K562 (cell line): ENCODE measurements around the gene AFAP1. TPM values are rescaled to one million over a fixed set of nuclear protein-coding genes. Genes with fewer than 3 reads are reported as not detected.

Experiments
- ATAC-seq: fragments of 200-7000 bp; cut with Tn5 transposase; 3 replicates; pipeline ENCODE4 v1.9.1; 2020; ENCODE audit warnings: moderate library complexity
- BruUV-seq: library from RNA; stranded (reverse); fragments of 400-500 nt; replicated peaks from 2 replicates; lab custom pipeline; 2021; lab: Mats Ljungman, UMichigan
- CTCF ChIA-PET: fragments of 300-600 bp; formaldehyde crosslinking; extraction: SDS; loops from one replicate; lab custom pipeline; 2021; ENCODE audit warnings: low intra/inter-chr PET ratio; lab: Yijun Ruan, JAX
- POLR2A ChIA-PET: fragments of 300-600, 350-650 bp; sonication (Branson Sonifier 250); formaldehyde crosslinking; extraction: SDS; loops from one replicate; lab custom pipeline; 2021; ENCODE audit warnings: antibody characterized with exemption, inconsistent platforms; lab: Yijun Ruan, JAX
- DNase-seq, 4 experiments: peaks; one replicate each; pipeline versions ENCODE4 v3.0.0 to v3.0.0-alpha.2; 2011 to 2018; ENCODE audit warnings: low spot score in 3 of 4, mixed read lengths in 3 of 4; ENCODE audit errors: extremely low read depth in 1 of 4
- FAIRE-seq: peaks from 2 replicates; lab custom pipeline; 2011; peaks lifted over from hg19 to GRCh38; lab: Jason Lieb, UNC
- H2AFZ ChIP-seq: 2 replicates; pipeline ENCODE4 v1.6.0; 2011; ENCODE audit warnings: low read depth, low read length, control low read depth, inconsistent platforms
- H3K27ac ChIP-seq: fragments of 200-600 bp; 3 replicates; pipeline ENCODE4 v1.8.0; 2011; ENCODE audit warnings: low read depth, mild to moderate bottlenecking, control low read depth, inconsistent platforms, low read length, moderate library complexity, mixed read lengths; ENCODE audit errors: extremely low read depth
- H3K27me3 ChIP-seq, 2 experiments: fragments of 300-600 bp in 1 of 2; 2 replicates in 1 of 2; 3 replicates in 1 of 2; pipeline versions ENCODE4 v1.6.0 to v1.8.0; 2011; ENCODE audit warnings: inconsistent platforms in 2 of 2, low read length in 2 of 2, mild to moderate bottlenecking in 1 of 2, mixed read lengths in 1 of 2, moderate library complexity in 1 of 2; ENCODE audit not compliant: control insufficient read depth in 2 of 2, insufficient read depth in 2 of 2
- H3K36me3 ChIP-seq: fragments of 300-600 bp; 3 replicates; pipeline ENCODE4 v1.8.0; 2011; ENCODE audit warnings: mild to moderate bottlenecking, low read length, inconsistent platforms; ENCODE audit not compliant: control insufficient read depth, insufficient read depth
- H3K4me1 ChIP-seq, 2 experiments: fragments of 200-600 bp in 1 of 2; replicated peaks in 1 of 2; 2 replicates in 1 of 2; 3 replicates in 1 of 2; pipeline versions ENCODE4 v1.5.1 to v1.8.0; 2011; ENCODE audit warnings: inconsistent platforms in 2 of 2, low read length in 2 of 2, mild to moderate bottlenecking in 1 of 2, mixed read lengths in 1 of 2, moderate library complexity in 1 of 2; ENCODE audit not compliant: control insufficient read depth in 2 of 2, insufficient read depth in 2 of 2
- H3K4me2 ChIP-seq: 2 replicates; pipeline ENCODE4 v1.6.1; 2011; ENCODE audit warnings: low read length, control low read depth, inconsistent platforms, mixed read lengths; ENCODE audit not compliant: insufficient read depth
- H3K4me3 ChIP-seq: fragments of 200-600 bp; sonication (generic), shearing (Covaris generic); 2 replicates; pipeline ENCODE4 v1.5.1; 2016; ENCODE audit warnings: control low read depth, inconsistent platforms
- H3K79me2 ChIP-seq: fragments of 200-600 bp; 3 replicates; pipeline ENCODE4 v1.8.0; 2011; ENCODE audit warnings: low read length, inconsistent platforms; ENCODE audit not compliant: control insufficient read depth, insufficient read depth
- H3K9ac ChIP-seq, 2 experiments: 2 replicates each; pipeline versions ENCODE4 v1.6.0 to v1.6.1; 2011; ENCODE audit warnings: low read depth in 2 of 2, low read length in 2 of 2, control low read depth in 1 of 2, inconsistent platforms in 1 of 2, mild to moderate bottlenecking in 1 of 2, mixed read lengths in 1 of 2; ENCODE audit not compliant: insufficient read depth in 1 of 2
- H3K9me1 ChIP-seq: one replicate; pipeline ENCODE4 v1.6.0; 2011; ENCODE audit warnings: inconsistent platforms, mild to moderate bottlenecking, low read length, moderate library complexity; ENCODE audit not compliant: control insufficient read depth, insufficient read depth
- H3K9me3 ChIP-seq: replicated peaks from 2 replicates; pipeline ENCODE4 v1.5.1; 2011; ENCODE audit warnings: low read depth, low read length, inconsistent platforms; ENCODE audit not compliant: control insufficient read depth, insufficient read depth
- H4K20me1 ChIP-seq: replicated peaks from 2 replicates; pipeline ENCODE4 v1.6.1; 2011; ENCODE audit warnings: low read length, inconsistent platforms, mixed read lengths; ENCODE audit not compliant: control insufficient read depth, insufficient read depth
- FOXM1 ChIP-seq, 2 experiments: fragments of 450-650 bp in 1 of 2; sonication (generic) in 1 of 2; formaldehyde crosslinking in 1 of 2; IDR thresholded peaks; 2 replicates each; pipeline versions ENCODE4 v1.6.1 to v1.9.0; 2017 to 2022; ENCODE audit warnings: low read depth in 2 of 2, mild to moderate bottlenecking in 2 of 2, missing genetic modification reagents in 1 of 2, moderate library complexity in 1 of 2
- HDAC8 ChIP-seq: fragments of 450-650 bp; IDR thresholded peaks from 2 replicates; pipeline ENCODE4 v1.6.1; 2016; ENCODE audit warnings: mild to moderate bottlenecking, missing genetic modification characterization, moderate library complexity, missing compliant biosample characterization
- SMARCE1 ChIP-seq: fragments of 450-650 bp; IDR thresholded peaks from 2 replicates; pipeline ENCODE4 v1.7.1; 2016; ENCODE audit warnings: mild to moderate bottlenecking
- SP1 ChIP-seq: sonication (generic); formaldehyde crosslinking; IDR thresholded peaks from 2 replicates; pipeline ENCODE4 v1.8.1; 2022; ENCODE audit warnings: mild to moderate bottlenecking, missing genetic modification reagents
- UBTF ChIP-seq, 2 experiments: IDR thresholded peaks; 2 replicates each; pipeline ENCODE4 v1.6.1; 2012; ENCODE audit warnings: improper control_type of control experiment in 2 of 2, low read depth in 2 of 2, low read length in 2 of 2, borderline replicate concordance in 1 of 2
- ZBTB40 ChIP-seq, 2 experiments: fragments of 450-650 bp in 1 of 2; sonication (generic) in 1 of 2; formaldehyde crosslinking in 1 of 2; IDR thresholded peaks; 2 replicates each; pipeline versions ENCODE4 v1.7.1 to v1.9.0; 2016 to 2022; ENCODE audit warnings: inconsistent platforms in 1 of 2, mild to moderate bottlenecking in 1 of 2, missing genetic modification reagents in 1 of 2
- ZNF212 ChIP-seq: fragments of 450-650 bp; formaldehyde crosslinking; IDR thresholded peaks from 2 replicates; pipeline ENCODE4 v1.4.0; 2020; ENCODE audit warnings: mild to moderate bottlenecking
- WGBS: fragments of 100-300 bp; shearing (Covaris generic); methylation state at CpG from one replicate; pipeline ENCODE4 v1.1.6; 2016; ENCODE audit warnings: low coverage, mixed read lengths; ENCODE audit not compliant: insufficient coverage; ENCODE audit errors: missing lambda C conversion rate; 5-methylcytosine and 5-hydroxymethylcytosine counted together
- in situ Hi-C: fragments of 300-500 bp; cut with MboI; formaldehyde crosslinking; loops from 4 replicates; pipeline ENCODE4 v1.15.0; 2018; ENCODE audit warnings: inconsistent platforms, mixed read lengths
- intact Hi-C: fragments of 100-400 bp; cut with micrococcal nuclease; formaldehyde crosslinking; loops from 2 replicates; pipeline ENCODE4 v1.14.2; 2022
- polyA plus RNA-seq, 8 experiments: library from polyadenylated mRNA; depleted of rRNA in 4 of 8; stranded (reverse) in 5 of 8; unstranded in 3 of 8; fragments of >200 nt; fragmentation: Nextera tagmentation in 2 of 8; fragmentation: Illumina TruSeq in 1 of 8; extraction: Ambion mirVana in 2 of 8; extraction: Trizol in 1 of 8; gene quantifications; 2 replicates each; pipeline versions ENCODE4 v1.2.1 to v1.2.3, GENCODE V29; 2011 to 2014; ENCODE audit warnings: inconsistent platforms in 1 of 8, missing spikeins in 1 of 8
- total RNA-seq, 7 experiments: library from RNA; depleted of rRNA in 6 of 7; stranded (reverse); fragments of >200 nt in 6 of 7; fragmentation: Illumina TruSeq in 2 of 7; extraction: Trizol in 2 of 7; gene quantifications; 2 replicates each; pipeline versions ENCODE4 v1.2.1 to v1.2.3, GENCODE V29; 2011 to 2021; ENCODE audit warnings: low replicate concordance in 1 of 7

Gene AFAP1
- total and polyA plus RNA-seq, 9 of the 15 experiments (the other 6 are each of a cell fraction or from before 2014, with no cell fraction given), result 0.07 to 0.42 (median 0.12) TPM; not detected in 1

GRCh38 chr4:7941965-7942496 lies 2.4 kb upstream of the AFAP1 start:
- DNase-seq (no peak), ATAC-seq (no peak), FAIRE-seq (no peak)
- Histone ChIP-seq H3K36me3 (no peaks in the 10 kb centered on the region), H2AFZ (no peak overlapping the region), H3K4me2 (no peak overlapping the region), H3K27ac (no peak overlapping the region), H3K9me1 (no peaks in the 10 kb centered on the region), H3K9ac (no peak overlapping the region), H3K4me1 (peaks cover 0 to 14% of the 10 kb centered on the region in 2 experiments; a peak in 2 of 5 replicates), H3K27me3 (peaks cover 6 to 16% of the 10 kb centered on the region in 2 experiments; a peak in 3 of 5 replicates), H3K79me2 (no peaks in the 10 kb centered on the region), H3K4me3 (no peak overlapping the region), H4K20me1 (no peaks in the 10 kb centered on the region), H3K9me3 (no peaks in the 10 kb centered on the region)
- ChIA-PET CTCF (no interaction called here), POLR2A (no interaction called here)
- in situ Hi-C loops (no loop called here), intact Hi-C loops (no loop called here)
- TF ChIP-seq ZBTB40 (IDR thresholded peaks at IDR 0.05) (no peak), ZBTB40 (CRISPR knock-in tag; IDR thresholded peaks at IDR 0.05) (no peak), ZNF212 (CRISPR knock-in tag) (no peak), HDAC8 (tag) (no peak), FOXM1 (IDR thresholded peaks at IDR 0.05; ENCODE audit: low read depth) (no peak), FOXM1 (CRISPR knock-in tag; IDR thresholded peaks at IDR 0.05; ENCODE audit: low read depth) (no peak), SP1 (CRISPR knock-in tag) (no peak), UBTF (IDR thresholded peaks at IDR 0.05; ENCODE audit: borderline replicate concordance in 1 of 2, low read depth in 2 of 2, low read length in 2 of 2) (no peak), SMARCE1 (no peak)
- 2% methylated on average over 4 of the region's 4 CpGs for WGBS
- BruUV-seq, result no TSS peak
